Osteoblast (primary cell): ENCODE measurements around the gene ADAM19. TPM values are rescaled to one million over a fixed set of nuclear protein-coding genes. Genes with fewer than 3 reads are reported as not detected.

ENCODE experiments used
- DNase-seq: peaks from one replicate; pipeline ENCODE4 v3.0.0; 2011; ENCODE audit warnings: low spot score, mixed read lengths; ENCODE audit not compliant: insufficient read length; ENCODE audit errors: missing footprints
- H2AFZ ChIP-seq: 2 replicates; pipeline ENCODE4 v1.6.0; 2011; ENCODE audit warnings: mild to moderate bottlenecking, low read length
- H3K27ac ChIP-seq: 2 replicates; pipeline ENCODE4 v1.5.1; 2011; ENCODE audit warnings: mild to moderate bottlenecking, low read depth, low read length, moderate library complexity
- H3K27me3 ChIP-seq: 2 replicates; pipeline ENCODE4 v1.6.0; 2012; ENCODE audit warnings: mild to moderate bottlenecking, control low read depth, inconsistent platforms, low read length, moderate library complexity; ENCODE audit not compliant: insufficient read depth
- H3K36me3 ChIP-seq: 2 replicates; pipeline ENCODE4 v1.5.1; 2011; ENCODE audit warnings: mild to moderate bottlenecking, low read length, control low read depth, moderate library complexity; ENCODE audit not compliant: insufficient read depth
- H3K4me1 ChIP-seq: 2 replicates; pipeline ENCODE4 v1.5.1; 2011; ENCODE audit warnings: mild to moderate bottlenecking, low read length, control low read depth, moderate library complexity; ENCODE audit not compliant: insufficient read depth
- H3K4me2 ChIP-seq: 2 replicates; pipeline ENCODE4 v1.6.0; 2011; ENCODE audit warnings: mild to moderate bottlenecking, low read length; ENCODE audit not compliant: insufficient read depth
- H3K4me3 ChIP-seq: fragments of 200-600 bp; sonication (generic); 3 replicates; pipeline ENCODE4 v1.5.1; 2012; ENCODE audit warnings: mild to moderate bottlenecking, low read length, inconsistent platforms; ENCODE audit not compliant: insufficient read depth
- H3K79me2 ChIP-seq: 2 replicates; pipeline ENCODE4 v1.6.0; 2012; ENCODE audit warnings: mild to moderate bottlenecking, low read length, control low read depth, inconsistent platforms; ENCODE audit not compliant: insufficient read depth
- H3K9me3 ChIP-seq: 2 replicates; pipeline ENCODE4 v1.5.1; 2011; ENCODE audit warnings: low read depth, low read length, control low read depth
- H4K20me1 ChIP-seq: 2 replicates; pipeline ENCODE4 v1.6.0; 2012; ENCODE audit warnings: mild to moderate bottlenecking, low read length, control low read depth; ENCODE audit not compliant: insufficient read depth
- total RNA-seq: library from RNA; depleted of rRNA; stranded (reverse); fragments of >200 nt; gene quantifications from 2 replicates; pipeline ENCODE4 v1.2.3, GENCODE V29; 2012
- TF ChIP-seq, protein P1 (sequence below): IDR thresholded peaks from 2 replicates; pipeline ENCODE4 v1.5.1; 2011; ENCODE audit warnings: mild to moderate bottlenecking, low read depth, low read length, moderate library complexity; ENCODE audit errors: extremely low read depth

The ADAM19 gene
- total RNA-seq, 1 donor, result 14.5 TPM

DNA sequence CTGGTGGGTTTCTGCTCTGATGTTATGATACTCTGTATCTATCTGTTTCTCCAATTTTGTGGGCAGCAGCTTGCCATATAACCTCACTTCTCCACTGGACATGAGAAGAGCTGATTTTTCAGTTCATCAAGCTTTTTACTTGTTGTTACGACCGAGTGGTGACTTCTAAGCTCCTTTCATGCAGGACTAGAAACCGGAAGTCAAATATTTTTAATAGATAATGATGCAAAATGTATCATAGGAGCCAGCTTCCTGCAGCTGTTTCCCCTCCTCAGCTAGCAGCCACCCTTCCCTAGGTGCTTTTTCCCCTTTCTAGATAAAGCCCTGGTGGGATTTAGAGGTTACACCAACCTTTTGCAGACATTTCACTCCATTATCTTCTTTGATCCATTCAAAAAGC lies 17.0 kb upstream of the ADAM19 start:
- Histone ChIP-seq H2AFZ (peak overlapping the region; percentile 74), H3K4me2 (no peak overlapping the region), H3K4me1 (no peaks in the 10 kb centered on the region), H4K20me1 (no peaks in the 10 kb centered on the region), H3K36me3 (no peaks in the 10 kb centered on the region), H3K4me3 (no peak overlapping the region), H3K79me2 (no peaks in the 10 kb centered on the region), H3K27me3 (no peaks in the 10 kb centered on the region), H3K9me3 (no peaks in the 10 kb centered on the region), H3K27ac (no peak overlapping the region)
- DNase-seq, result no peak
- TF ChIP-seq, protein P1, sequence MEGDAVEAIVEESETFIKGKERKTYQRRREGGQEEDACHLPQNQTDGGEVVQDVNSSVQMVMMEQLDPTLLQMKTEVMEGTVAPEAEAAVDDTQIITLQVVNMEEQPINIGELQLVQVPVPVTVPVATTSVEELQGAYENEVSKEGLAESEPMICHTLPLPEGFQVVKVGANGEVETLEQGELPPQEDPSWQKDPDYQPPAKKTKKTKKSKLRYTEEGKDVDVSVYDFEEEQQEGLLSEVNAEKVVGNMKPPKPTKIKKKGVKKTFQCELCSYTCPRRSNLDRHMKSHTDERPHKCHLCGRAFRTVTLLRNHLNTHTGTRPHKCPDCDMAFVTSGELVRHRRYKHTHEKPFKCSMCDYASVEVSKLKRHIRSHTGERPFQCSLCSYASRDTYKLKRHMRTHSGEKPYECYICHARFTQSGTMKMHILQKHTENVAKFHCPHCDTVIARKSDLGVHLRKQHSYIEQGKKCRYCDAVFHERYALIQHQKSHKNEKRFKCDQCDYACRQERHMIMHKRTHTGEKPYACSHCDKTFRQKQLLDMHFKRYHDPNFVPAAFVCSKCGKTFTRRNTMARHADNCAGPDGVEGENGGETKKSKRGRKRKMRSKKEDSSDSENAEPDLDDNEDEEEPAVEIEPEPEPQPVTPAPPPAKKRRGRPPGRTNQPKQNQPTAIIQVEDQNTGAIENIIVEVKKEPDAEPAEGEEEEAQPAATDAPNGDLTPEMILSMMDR, result no peak

DNA sequence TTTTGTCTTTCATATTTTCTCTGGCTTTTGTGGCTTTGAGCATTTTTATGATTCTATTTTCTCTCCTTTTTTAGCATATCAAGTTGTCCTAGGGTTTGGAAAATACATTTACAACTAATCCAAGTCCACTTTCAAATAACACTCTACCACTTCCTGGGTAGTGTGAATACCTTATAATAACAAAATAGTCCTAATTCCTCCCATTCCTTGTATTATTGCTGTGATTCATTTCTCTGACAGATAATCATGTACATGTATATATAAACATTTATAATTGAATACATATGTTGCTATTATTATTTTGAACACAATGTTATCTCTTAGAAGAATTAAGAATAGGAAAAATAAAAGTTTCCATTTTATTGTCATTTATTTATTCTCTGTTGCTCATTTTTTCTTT lies 14.9 kb upstream of the ADAM19 start:
- no peaks in the 10 kb centered on the region for H3K27me3 ChIP-seq
- no peaks in the 10 kb centered on the region for H3K79me2 ChIP-seq
- H3K4me3 ChIP-seq, result no peak overlapping the region
- no peak overlapping the region for H3K4me2 ChIP-seq
- no peaks in the 10 kb centered on the region for H3K4me1 ChIP-seq
- no peak for DNase-seq
- H3K9me3 ChIP-seq, result no peaks in the 10 kb centered on the region
- H2AFZ ChIP-seq, result no peak overlapping the region
- TF ChIP-seq, protein P1, result no peak
- no peaks in the 10 kb centered on the region for H4K20me1 ChIP-seq
- H3K36me3 ChIP-seq, result no peaks in the 10 kb centered on the region
- no peak overlapping the region for H3K27ac ChIP-seq

DNA sequence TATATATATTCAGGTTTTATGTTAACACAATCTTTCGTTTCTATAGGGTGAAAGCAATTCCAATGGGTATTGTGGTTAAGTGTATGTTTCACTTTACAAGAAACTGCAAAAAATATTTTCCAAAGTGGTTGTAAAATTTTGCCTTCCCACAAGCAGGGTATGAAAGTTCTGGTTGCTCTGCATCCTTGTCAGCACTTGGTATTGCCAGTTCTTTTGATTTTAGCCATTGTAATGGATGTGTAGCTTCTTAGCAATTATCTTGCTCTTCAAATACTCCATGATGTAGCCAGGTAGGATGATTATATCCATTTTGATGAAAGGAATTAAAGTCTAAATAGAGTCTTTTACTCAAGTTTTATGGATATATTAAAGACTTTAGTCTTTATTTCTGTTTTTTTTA lies 9.1 kb upstream of the ADAM19 start:
- Histone ChIP-seq H3K79me2 (no peaks in the 10 kb centered on the region), H3K27me3 (no peaks in the 10 kb centered on the region), H3K4me2 (no peak overlapping the region), H3K27ac (no peak overlapping the region), H2AFZ (no peak overlapping the region), H3K9me3 (no peaks in the 10 kb centered on the region), H3K4me3 (no peak overlapping the region), H3K4me1 (peaks cover 14% of the 10 kb centered on the region), H3K36me3 (no peaks in the 10 kb centered on the region), H4K20me1 (no peaks in the 10 kb centered on the region)
- TF ChIP-seq, protein P1, result no peak
- DNase-seq, result no peak

DNA sequence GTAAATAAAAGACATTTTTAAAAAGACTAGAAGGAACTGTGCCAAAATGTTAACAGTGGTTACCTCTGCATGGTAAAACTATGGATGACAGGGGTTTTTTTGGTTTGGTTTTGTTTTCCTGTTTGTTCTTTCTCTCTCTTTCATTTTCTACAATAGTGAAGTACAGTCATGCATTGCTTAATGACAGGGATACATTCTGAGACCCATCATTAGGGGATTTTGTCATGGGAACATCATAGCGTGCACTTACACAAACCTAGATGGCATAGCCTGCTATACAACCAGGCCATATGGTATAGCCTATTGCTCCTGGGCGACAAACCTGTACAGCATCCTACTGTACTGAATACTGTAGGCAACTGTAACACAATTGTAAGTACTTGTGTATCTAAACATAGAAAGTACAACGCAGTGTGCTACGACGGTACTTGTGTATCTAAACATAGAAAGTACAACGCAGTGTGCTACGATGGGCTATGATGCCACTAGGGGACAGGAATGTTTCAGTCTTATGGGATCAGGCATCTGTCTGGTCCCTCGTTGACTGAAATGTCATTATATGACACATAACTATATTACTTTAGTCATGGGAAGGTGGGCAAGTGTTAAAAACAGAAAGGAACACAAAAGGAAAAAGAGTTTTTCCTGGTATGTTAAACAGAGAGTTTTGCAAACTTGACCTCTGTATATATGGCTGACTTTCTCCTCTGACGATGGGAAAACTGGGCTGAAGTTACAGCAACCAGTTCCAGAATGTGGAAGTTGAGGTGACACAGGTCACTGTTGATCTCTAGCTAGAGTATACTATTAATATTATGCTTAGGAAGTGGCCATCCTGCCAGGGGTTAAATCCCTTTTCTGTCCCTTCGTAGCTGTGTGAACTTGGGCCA lies 7.4 kb upstream of the ADAM19 start:
- TF ChIP-seq, protein P1, result peak; percentile 16
- Histone ChIP-seq H3K4me2 (peak overlapping the region; percentile 39), H3K4me1 (peaks cover 14% of the 10 kb centered on the region), H3K36me3 (no peaks in the 10 kb centered on the region), H3K27me3 (no peaks in the 10 kb centered on the region), H3K4me3 (peak overlapping the region; percentile 21), H4K20me1 (no peaks in the 10 kb centered on the region), H3K79me2 (no peaks in the 10 kb centered on the region), H3K9me3 (no peaks in the 10 kb centered on the region), H3K27ac (peak overlapping the region; percentile 23), H2AFZ (peak overlapping the region; percentile 68)
- no peak for DNase-seq
